Measurements from ENCODE around the gene LRRC40.

DNA sequence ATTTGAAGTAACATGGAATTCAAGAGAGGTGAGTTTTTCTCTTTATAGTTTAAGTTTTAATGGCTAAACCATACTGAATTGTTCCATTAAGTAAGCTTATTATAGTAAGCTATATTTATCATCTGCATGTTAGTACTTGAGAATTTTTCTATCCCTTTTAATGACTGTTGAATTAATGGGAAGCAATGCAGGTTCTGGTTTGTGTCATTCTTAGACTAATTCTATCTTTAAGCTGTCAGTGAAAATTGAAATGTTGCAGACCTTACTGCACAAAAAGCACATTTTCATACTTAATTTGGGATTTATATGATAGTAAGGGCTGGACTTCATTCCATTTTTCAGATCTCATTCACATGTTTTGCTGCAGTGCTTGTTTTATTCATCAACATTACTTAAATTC, 41.7 kb upstream of the LRRC40 start:
- TF ChIP-seq, protein P1, sequence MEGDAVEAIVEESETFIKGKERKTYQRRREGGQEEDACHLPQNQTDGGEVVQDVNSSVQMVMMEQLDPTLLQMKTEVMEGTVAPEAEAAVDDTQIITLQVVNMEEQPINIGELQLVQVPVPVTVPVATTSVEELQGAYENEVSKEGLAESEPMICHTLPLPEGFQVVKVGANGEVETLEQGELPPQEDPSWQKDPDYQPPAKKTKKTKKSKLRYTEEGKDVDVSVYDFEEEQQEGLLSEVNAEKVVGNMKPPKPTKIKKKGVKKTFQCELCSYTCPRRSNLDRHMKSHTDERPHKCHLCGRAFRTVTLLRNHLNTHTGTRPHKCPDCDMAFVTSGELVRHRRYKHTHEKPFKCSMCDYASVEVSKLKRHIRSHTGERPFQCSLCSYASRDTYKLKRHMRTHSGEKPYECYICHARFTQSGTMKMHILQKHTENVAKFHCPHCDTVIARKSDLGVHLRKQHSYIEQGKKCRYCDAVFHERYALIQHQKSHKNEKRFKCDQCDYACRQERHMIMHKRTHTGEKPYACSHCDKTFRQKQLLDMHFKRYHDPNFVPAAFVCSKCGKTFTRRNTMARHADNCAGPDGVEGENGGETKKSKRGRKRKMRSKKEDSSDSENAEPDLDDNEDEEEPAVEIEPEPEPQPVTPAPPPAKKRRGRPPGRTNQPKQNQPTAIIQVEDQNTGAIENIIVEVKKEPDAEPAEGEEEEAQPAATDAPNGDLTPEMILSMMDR (conservative IDR thresholded peaks at IDR 0.05 in 1 of 2, IDR thresholded peaks at IDR 0.05 in 1 of 2; ENCODE audit: extremely low read depth in 1 of 2, insufficient read depth in 1 of 2, low read depth in 1 of 2, low read length in 2 of 2), result no peak
- no peak for TF ChIP-seq EZH2 (IDR thresholded peaks at IDR 0.05; ENCODE audit: borderline replicate concordance, low read length)

Data from mammary epithelial cell (primary cell).